Measurements from ENCODE around the gene ADARB2.
"Not testable (repeated sequence)": the region's sequence is repeated elsewhere in the genome, so short reads cannot be mapped to it uniquely, and the experiment has no call there.

ADARB2 gene

GRCh38 chr10:1230592-1231275, 506.6 kb downstream of the ADARB2 start:
- DNase-seq, result no peak

- no peak for DNase-seq
Observed at GRCh38 chr10:1230138-1230537, 507.2 kb downstream of the ADARB2 start.

GRCh38 chr10:1229574-1229973, 507.8 kb downstream of the ADARB2 start:
- no peak for DNase-seq

- no peak for DNase-seq
Observed at GRCh38 chr10:1229116-1229515, 508.2 kb downstream of the ADARB2 start.

- DNase-seq, result no peak
Observed at GRCh38 chr10:1228467-1228975, 508.8 kb downstream of the ADARB2 start.

- DNase-seq, result no peak
Observed at GRCh38 chr10:1227510-1228402, 509.6 kb downstream of the ADARB2 start.

GRCh38 chr10:1226907-1227306, 510.4 kb downstream of the ADARB2 start:
- DNase-seq, result not testable (repeated sequence)

GRCh38 chr10:1219874-1220273, 517.5 kb downstream of the ADARB2 start:
- not testable (repeated sequence) for DNase-seq

GRCh38 chr10:1217661-1218060, 519.7 kb downstream of the ADARB2 start:
- no peak for DNase-seq

- DNase-seq, result no peak
Observed at GRCh38 chr10:1217237-1217587, 520.1 kb downstream of the ADARB2 start.

GRCh38 chr10:1216574-1217236, 520.6 kb downstream of the ADARB2 start:
- DNase-seq, result no peak

- DNase-seq, result no peak
Observed at GRCh38 chr10:1215862-1216573, 521.3 kb downstream of the ADARB2 start.

- DNase-seq, result no peak
Observed at GRCh38 chr10:1214882-1215540, 522.3 kb downstream of the ADARB2 start.

- no peak for DNase-seq
Observed at GRCh38 chr10:1214071-1214675, 523.2 kb downstream of the ADARB2 start.

GRCh38 chr10:1213252-1214070, 523.9 kb downstream of the ADARB2 start:
- DNase-seq, result no peak

GRCh38 chr10:1212571-1213141, 524.7 kb downstream of the ADARB2 start:
- DNase-seq, result no peak

GRCh38 chr10:1211844-1212570, 525.3 kb downstream of the ADARB2 start:
- no peak for DNase-seq

- no peak for DNase-seq
Observed at GRCh38 chr10:1210667-1211066, 526.7 kb downstream of the ADARB2 start.

GRCh38 chr10:1209355-1209979, 527.9 kb downstream of the ADARB2 start:
- DNase-seq, result no peak

Data from OCI-M1 (cell line).